Nasal cavity respiratory epithelium epithelial cell of viscerocranial mucosa (primary cell): ENCODE results near the gene RPGRIP1L. TPM values are rescaled to one million over a fixed set of nuclear protein-coding genes. Genes with fewer than 3 reads are reported as not detected.

Experiments used
- total RNA-seq: library from RNA; depleted of rRNA; stranded (reverse); fragments of >200 nt; gene quantifications from 2 replicates; pipeline ENCODE4 v1.2.3, GENCODE V29; 2014

The RPGRIP1L gene
- total RNA-seq = 3.4 and 8.8 TPM in 2 replicates

DNA sequence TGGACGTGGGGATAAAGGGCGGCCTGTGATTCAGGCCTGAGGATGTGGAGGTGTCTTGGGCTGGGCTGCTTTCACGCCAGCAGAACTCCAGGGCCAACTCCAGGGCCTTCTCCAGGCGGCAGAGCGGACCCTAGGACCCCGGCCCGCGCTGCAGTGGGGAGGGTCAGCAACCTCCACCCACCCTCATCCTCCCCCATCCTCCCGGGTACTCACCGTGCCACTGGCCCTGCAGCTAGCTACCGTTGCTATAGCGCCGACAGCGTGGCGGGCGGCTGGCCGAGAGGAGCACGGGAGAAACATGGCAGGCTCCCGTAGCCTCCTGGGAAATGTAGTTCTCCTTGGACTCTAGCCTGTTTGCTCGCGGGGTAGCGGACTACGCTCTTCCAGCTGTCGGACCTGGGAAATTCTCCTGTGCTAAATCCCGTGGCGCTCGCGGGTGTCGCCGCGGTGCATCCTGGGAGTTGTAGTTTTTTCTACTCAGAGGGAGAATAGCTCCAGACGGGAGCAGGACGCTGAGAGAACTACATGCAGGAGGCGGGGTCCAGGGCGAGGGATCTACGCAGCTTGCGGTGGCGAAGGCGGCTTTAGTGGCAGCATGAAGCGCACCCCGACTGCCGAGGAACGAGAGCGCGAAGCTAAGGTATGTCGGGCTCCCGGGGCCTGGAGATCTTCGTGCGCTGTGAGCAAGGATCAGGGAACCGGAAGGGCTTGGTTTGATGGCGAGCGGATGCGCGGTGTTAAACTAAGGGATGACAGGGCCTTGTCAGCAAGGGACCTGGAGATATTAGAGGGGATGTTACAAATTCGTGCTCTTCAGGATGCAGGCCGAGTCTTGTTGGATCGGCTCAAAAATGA is at the start of gene RPGRIP1L, which contains the start of gene FTO:
Gene RPGRIP1L, minus strand, starts transcription at position 270 of the 855 bp plus-strand sequence. CDS start 3,136 bp downstream, outside the sequence.
Gene FTO, plus strand, starts transcription at position 567 of the 855 bp plus-strand sequence.

Other genes with a start within 250 kb of the RPGRIP1L start
- gene AKTIP, start 200.7 kb downstream of the RPGRIP1L start, total RNA-seq = 53.7 and 58.2 TPM in 2 replicates
- 40.7 and 93.8 TPM in 2 replicates for gene FTO, start 297 bp upstream of the RPGRIP1L start, total RNA-seq